Endothelial cell of umbilical vein (primary cell): Measurements from ENCODE around the gene CEP104. TPM values are rescaled to one million over a fixed set of nuclear protein-coding genes. Genes with fewer than 3 reads are reported as not detected.

ENCODE experiments used
- BruUV-seq: library from RNA; stranded (reverse); fragments of 400-500 nt; replicated peaks from 2 replicates; lab custom pipeline; 2021; lab: Mats Ljungman, UMichigan
- CTCF ChIA-PET: fragments of 300-600, 350-600 bp; sonication (Branson Sonifier 250); formaldehyde crosslinking; loops from one replicate; lab custom pipeline; 2021; ENCODE audit warnings: antibody characterized with exemption, inconsistent platforms; lab: Charles Lee
- POLR2A ChIA-PET: fragments of 300-600, 350-600 bp; sonication (Branson Sonifier 250); formaldehyde crosslinking; loops from one replicate; lab custom pipeline; 2021; ENCODE audit warnings: antibody characterized with exemption, inconsistent platforms; lab: Charles Lee
- DNase-seq: peaks from one replicate; pipeline ENCODE4 v3.0.0-alpha.2; 2011; ENCODE audit warnings: low read depth, low spot score
- FAIRE-seq: peaks from 2 replicates; lab custom pipeline; 2011; peaks lifted over from hg19 to GRCh38; lab: Jason Lieb, UNC
- H2AFZ ChIP-seq: 2 replicates; pipeline ENCODE4 v1.6.0; 2012; ENCODE audit warnings: low read depth, low read length, control low read depth, inconsistent platforms
- H3K27ac ChIP-seq: 2 replicates; pipeline ENCODE4 v1.5.1; 2011; ENCODE audit warnings: low read depth, mild to moderate bottlenecking, control low read depth, low read length, moderate library complexity; ENCODE audit not compliant: insufficient read depth
- H3K27me3 ChIP-seq, 2 experiments: 2 replicates each; pipeline versions ENCODE4 v1.6.0 to v1.6.1; 2011; ENCODE audit warnings: low read length in 2 of 2, mixed read lengths in 1 of 2; ENCODE audit not compliant: control insufficient read depth in 2 of 2, insufficient read depth in 2 of 2
- H3K36me3 ChIP-seq, 2 experiments: 2 replicates in 1 of 2; 3 replicates in 1 of 2; pipeline ENCODE4 v1.5.1; 2011; ENCODE audit warnings: low read length in 2 of 2, mild to moderate bottlenecking in 1 of 2, moderate library complexity in 1 of 2; ENCODE audit not compliant: control insufficient read depth in 2 of 2, insufficient read depth in 2 of 2; ENCODE audit errors: extremely low read depth in 1 of 2
- H3K4me1 ChIP-seq: 3 replicates; pipeline ENCODE4 v1.5.1; 2011; ENCODE audit warnings: mild to moderate bottlenecking, low read length; ENCODE audit not compliant: control insufficient read depth, insufficient read depth; ENCODE audit errors: extremely low read depth
- H3K4me2 ChIP-seq: 2 replicates; pipeline ENCODE4 v1.6.1; 2011; ENCODE audit warnings: low read length, control low read depth, mixed read lengths; ENCODE audit not compliant: insufficient read depth
- H3K4me3 ChIP-seq, 3 experiments: fragments of 200-600 bp in 1 of 3; sonication (generic), shearing (Covaris generic) in 1 of 3; replicated peaks in 1 of 3; 2 replicates each; pipeline ENCODE4 v1.5.1; 2011 to 2016; ENCODE audit warnings: control low read depth in 3 of 3, low read length in 3 of 3, mild to moderate bottlenecking in 2 of 3, inconsistent platforms in 1 of 3, low read depth in 1 of 3, moderate library complexity in 1 of 3; ENCODE audit not compliant: insufficient read depth in 1 of 3
- H3K79me2 ChIP-seq: 2 replicates; pipeline ENCODE4 v1.6.0; 2012; ENCODE audit warnings: low read length, inconsistent platforms; ENCODE audit not compliant: control insufficient read depth, insufficient read depth
- H3K9ac ChIP-seq: replicated peaks from 2 replicates; pipeline ENCODE3; 2011; ENCODE audit warnings: low read length, control low read depth; ENCODE audit not compliant: insufficient read depth; ENCODE audit errors: extremely low read depth
- H3K9me1 ChIP-seq: replicated peaks from 3 replicates; pipeline ENCODE4 v1.6.0; 2011; ENCODE audit warnings: mild to moderate bottlenecking, low read length; ENCODE audit not compliant: control insufficient read depth, insufficient read depth; ENCODE audit errors: extremely low read depth
- H3K9me3 ChIP-seq: replicated peaks from 2 replicates; pipeline ENCODE4 v1.5.1; 2012; ENCODE audit warnings: low read length, inconsistent platforms; ENCODE audit not compliant: control insufficient read depth, insufficient read depth
- H4K20me1 ChIP-seq: replicated peaks from 2 replicates; pipeline ENCODE3; 2011; ENCODE audit warnings: mild to moderate bottlenecking, low read length; ENCODE audit not compliant: control insufficient read depth, insufficient read depth; ENCODE audit errors: extremely low read depth
- CTCF ChIP-seq, 2 donors: IDR thresholded peaks; 1 replicate in 1 of 2; 2 replicates in 1 of 2; pipeline ENCODE4 v1.5.1; 2011; ENCODE audit warnings: low read length in 2 of 2, mild to moderate bottlenecking in 2 of 2, moderate library complexity in 2 of 2, control low read depth in 1 of 2, inconsistent platforms in 1 of 2, low read depth in 1 of 2; ENCODE audit not compliant: insufficient read depth in 1 of 2; ENCODE audit errors: extremely low read depth in 1 of 2
- EZH2 ChIP-seq: IDR thresholded peaks from 2 replicates; pipeline ENCODE4 v1.6.1; 2012; ENCODE audit warnings: borderline replicate concordance, low read depth, mild to moderate bottlenecking, moderate library complexity, low read length, inconsistent platforms; ENCODE audit not compliant: severe bottlenecking
- FOS ChIP-seq: IDR thresholded peaks from 2 replicates; pipeline ENCODE4 v1.6.1; 2011; ENCODE audit warnings: mild to moderate bottlenecking, low read length, moderate library complexity, borderline replicate concordance; ENCODE audit not compliant: insufficient read depth
- GATA2 ChIP-seq: IDR thresholded peaks from 2 replicates; pipeline ENCODE4 v1.7.0; 2011; ENCODE audit warnings: low read depth, mild to moderate bottlenecking, moderate library complexity, mixed read lengths, low read length; ENCODE audit not compliant: insufficient read length, insufficient read depth
- JUN ChIP-seq: IDR thresholded peaks from 2 replicates; pipeline ENCODE4 v1.6.1; 2011; ENCODE audit warnings: borderline replicate concordance, low read depth; ENCODE audit not compliant: insufficient read length, insufficient read depth
- MAX ChIP-seq: IDR thresholded peaks from 2 replicates; pipeline ENCODE4 v1.6.1; 2011; ENCODE audit not compliant: insufficient read depth, insufficient read length
- MYC ChIP-seq: IDR thresholded peaks from one replicate; pipeline ENCODE4 v1.6.1; 2011; ENCODE audit warnings: mild to moderate bottlenecking, low read depth, low read length
- POLR2A ChIP-seq: IDR thresholded peaks from 2 replicates; pipeline ENCODE4 v1.6.1; 2012; ENCODE audit warnings: low read depth, mild to moderate bottlenecking, control low read depth, low read length
- POLR2AphosphoS5 ChIP-seq: IDR thresholded peaks from 2 replicates; pipeline ENCODE4 v1.6.1; 2012; ENCODE audit warnings: low read depth, mild to moderate bottlenecking, control low read depth, low read length, moderate library complexity; ENCODE audit not compliant: insufficient read depth
- dilution Hi-C: fragments of 300-500 bp; cut with MboI; formaldehyde crosslinking; loops from one replicate; pipeline ENCODE4 v1.15.0; 2019; ENCODE audit warnings: low sequenced_read_pairs; ENCODE audit not compliant: extremely low pct_ligation_motif_present
- intact Hi-C: fragments of 100-400 bp; cut with micrococcal nuclease; formaldehyde crosslinking; loops from one replicate; pipeline ENCODE4 v1.10.0; 2022
- polyA plus RNA-seq, 4 experiments: library from polyadenylated mRNA; depleted of rRNA in 3 of 4; stranded (reverse) in 3 of 4; unstranded in 1 of 4; fragments of >200 nt; gene quantifications; 2 replicates each; pipeline versions ENCODE4 v1.2.1 to v1.2.3, GENCODE V29; 2011 to 2012; ENCODE audit warnings: missing spikeins in 1 of 4
- total RNA-seq: library from RNA; stranded (reverse); gene quantifications from 2 replicates; pipeline ENCODE4 v1.2.3, GENCODE V29; 2021

The CEP104 gene
- total and polyA plus RNA-seq, 2 donors (not counting 3 experiments of a cell fraction or from before 2014, with no cell fraction given), result 12.4 to 43.0 TPM

- Histone ChIP-seq H3K9ac (no peak overlapping the region), H3K79me2 (peaks cover 24% of the 10 kb centered on the region), H3K4me1 (no peaks in the 10 kb centered on the region), H3K9me3 (no peaks in the 10 kb centered on the region), H3K4me2 (no peak overlapping the region), H3K4me3 (no peak overlapping the region), H3K27me3 (no peaks in the 10 kb centered on the region), H2AFZ (no peak overlapping the region), H3K36me3 (peaks cover 0 to 26% of the 10 kb centered on the region in 2 experiments), H4K20me1 (no peaks in the 10 kb centered on the region), H3K9me1 (no peaks in the 10 kb centered on the region), H3K27ac (no peak overlapping the region)
- no TSS peak for BruUV-seq
- intact Hi-C loops (no loop called here), dilution Hi-C loops (no loop called here)
- DNase-seq (no peak), FAIRE-seq (no peak)
- POLR2A ChIA-PET, result no interaction called here
- TF ChIP-seq EZH2 (no peak), POLR2A (no peak), JUN (no peak), GATA2 (no peak), FOS (no peak), POLR2AphosphoS5 (no peak), MYC (no peak), CTCF (IDR thresholded peaks at IDR 0.05; ENCODE audit: extremely low read depth in 1 of 2, insufficient read depth in 1 of 2, low read depth in 1 of 2, low read length in 2 of 2) (no peak), MAX (no peak)
- CTCF ChIA-PET, result interaction anchor here (1.1 kb wide), 1 partner anchor 8 kb away, joined by 4 read pairs; the partner anchor contains the start of gene LRRC47
Observed at GRCh38 chr1:3787745-3788605, 69.0 kb downstream of the CEP104 start.
